DOHH2 (cell line): ENCODE data around the gene ITPA.

Source experiments
- CTCF ChIP-seq: fragments of 200-600 bp; sonication (generic); IDR thresholded peaks from one replicate; pipeline ENCODE4 v1.5.1; 2014; ENCODE audit warnings: antibody characterized with exemption, mild to moderate bottlenecking, low read depth, low read length; ENCODE audit not compliant: poor library complexity, severe bottlenecking
- EZH2phosphoT487 ChIP-seq: fragments of 200-600 bp; sonication (generic); IDR thresholded peaks from 2 replicates; pipeline ENCODE4 v1.6.1; 2017; ENCODE audit warnings: borderline replicate concordance, mild to moderate bottlenecking, antibody characterized with exemption, low read length, moderate library complexity, mixed read lengths

GRCh38 chr20:3162080-3162611, 47.2 kb upstream of the ITPA start:
- TF ChIP-seq CTCF (no peak), EZH2phosphoT487 (no peak)
